A204.1 (cell line): Measurements from ENCODE around the gene HS6ST2.

Source experiments
- FAIRE-seq: peaks from 2 replicates; lab custom pipeline; 2012; peaks lifted over from hg19 to GRCh38; lab: Jason Lieb, UNC

The HS6ST2 gene

GRCh38 chrX:132673331-132673730, 285.1 kb downstream of the HS6ST2 start:
- no peak for FAIRE-seq

- no peak for FAIRE-seq
These were observed 287.2 kb downstream of the HS6ST2 start for GRCh38 chrX:132671229-132671641.

GRCh38 chrX:132669142-132669541, 289.3 kb downstream of the HS6ST2 start:
- FAIRE-seq: no peak

GRCh38 chrX:132668178-132668577, 290.3 kb downstream of the HS6ST2 start:
- no peak for FAIRE-seq

GRCh38 chrX:132665676-132666075, 292.8 kb downstream of the HS6ST2 start:
- FAIRE-seq: no peak

GRCh38 chrX:132664273-132664672, 294.2 kb downstream of the HS6ST2 start:
- no peak for FAIRE-seq

- FAIRE-seq: no peak
These were observed 295.6 kb downstream of the HS6ST2 start for GRCh38 chrX:132662844-132663243.

GRCh38 chrX:132657876-132658275, 300.6 kb downstream of the HS6ST2 start:
- FAIRE-seq: no peak

- FAIRE-seq: no peak
These were observed 305.6 kb downstream of the HS6ST2 start for GRCh38 chrX:132652871-132653270.

GRCh38 chrX:132651421-132652086, 306.9 kb downstream of the HS6ST2 start:
- no peak for FAIRE-seq

GRCh38 chrX:132648895-132649294, 309.5 kb downstream of the HS6ST2 start:
- no peak for FAIRE-seq

- no peak for FAIRE-seq
These were observed 319.0 kb downstream of the HS6ST2 start for GRCh38 chrX:132639446-132639845.

- no peak for FAIRE-seq
These were observed 320.1 kb downstream of the HS6ST2 start for GRCh38 chrX:132638313-132638712.

- peak; percentile 80 for FAIRE-seq
These were observed 322.3 kb downstream of the HS6ST2 start for GRCh38 chrX:132636080-132636479.

- FAIRE-seq: no peak
These were observed 323.9 kb downstream of the HS6ST2 start for GRCh38 chrX:132634521-132634920.

- no peak for FAIRE-seq
These were observed 326.7 kb downstream of the HS6ST2 start for GRCh38 chrX:132631579-132632232.

GRCh38 chrX:132624466-132624865, 334.0 kb downstream of the HS6ST2 start:
- no peak for FAIRE-seq

GRCh38 chrX:132623942-132624341, 334.5 kb downstream of the HS6ST2 start:
- FAIRE-seq: no peak

- no peak for FAIRE-seq
These were observed 335.1 kb downstream of the HS6ST2 start for GRCh38 chrX:132623300-132623699.

- no peak for FAIRE-seq
These were observed 336.3 kb downstream of the HS6ST2 start for GRCh38 chrX:132622130-132622529.

- no peak for FAIRE-seq
These were observed 339.6 kb downstream of the HS6ST2 start for GRCh38 chrX:132618810-132619209.

- no peak for FAIRE-seq
These were observed 342.9 kb downstream of the HS6ST2 start for GRCh38 chrX:132615391-132616131.

- no peak for FAIRE-seq
These were observed 344.1 kb downstream of the HS6ST2 start for GRCh38 chrX:132614297-132614696.
